ENCODE results near the gene ANKRD9.

Gene ANKRD9

DNA sequence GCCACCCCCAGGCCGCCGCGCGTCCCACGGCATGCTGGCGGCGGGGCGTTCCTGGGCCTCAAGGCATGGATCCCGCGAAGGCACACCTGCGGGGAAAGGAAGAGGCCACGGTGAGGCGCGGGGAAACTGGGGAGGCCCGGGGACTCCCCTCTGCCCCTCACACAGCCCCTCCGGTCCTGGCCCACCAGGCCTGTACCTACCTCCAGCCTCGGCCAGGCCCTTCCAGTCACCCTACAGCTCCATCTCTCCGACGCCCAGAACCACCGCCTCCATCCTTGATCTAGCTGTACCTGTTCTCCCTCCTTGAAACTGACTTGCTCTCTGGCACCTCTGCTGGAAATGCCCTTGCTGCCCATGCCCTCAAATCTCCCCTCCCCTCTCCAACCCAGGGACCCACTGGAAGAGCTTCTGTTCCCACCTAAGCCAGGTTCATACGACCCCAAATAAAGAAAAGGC is 1.7 kb downstream of the ANKRD9 start:
- DNase-seq = no peak
- peaks cover 6% of the 10 kb centered on the region for H3K36me3 ChIP-seq
- TF ChIP-seq, protein P1, sequence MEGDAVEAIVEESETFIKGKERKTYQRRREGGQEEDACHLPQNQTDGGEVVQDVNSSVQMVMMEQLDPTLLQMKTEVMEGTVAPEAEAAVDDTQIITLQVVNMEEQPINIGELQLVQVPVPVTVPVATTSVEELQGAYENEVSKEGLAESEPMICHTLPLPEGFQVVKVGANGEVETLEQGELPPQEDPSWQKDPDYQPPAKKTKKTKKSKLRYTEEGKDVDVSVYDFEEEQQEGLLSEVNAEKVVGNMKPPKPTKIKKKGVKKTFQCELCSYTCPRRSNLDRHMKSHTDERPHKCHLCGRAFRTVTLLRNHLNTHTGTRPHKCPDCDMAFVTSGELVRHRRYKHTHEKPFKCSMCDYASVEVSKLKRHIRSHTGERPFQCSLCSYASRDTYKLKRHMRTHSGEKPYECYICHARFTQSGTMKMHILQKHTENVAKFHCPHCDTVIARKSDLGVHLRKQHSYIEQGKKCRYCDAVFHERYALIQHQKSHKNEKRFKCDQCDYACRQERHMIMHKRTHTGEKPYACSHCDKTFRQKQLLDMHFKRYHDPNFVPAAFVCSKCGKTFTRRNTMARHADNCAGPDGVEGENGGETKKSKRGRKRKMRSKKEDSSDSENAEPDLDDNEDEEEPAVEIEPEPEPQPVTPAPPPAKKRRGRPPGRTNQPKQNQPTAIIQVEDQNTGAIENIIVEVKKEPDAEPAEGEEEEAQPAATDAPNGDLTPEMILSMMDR (IDR thresholded peaks at IDR 0.05; ENCODE audit: low read depth, low read length) = no peak
- H3K4me3 ChIP-seq (ENCODE audit: low read depth, low read length) = no peak overlapping the region
- no peaks in the 10 kb centered on the region for H3K9me3 ChIP-seq (ENCODE audit: severe bottlenecking)
- no peaks in the 10 kb centered on the region for H3K27me3 ChIP-seq (ENCODE audit: insufficient read depth, low read depth, severe bottlenecking)
- H3K27ac ChIP-seq = no peak overlapping the region

DNA sequence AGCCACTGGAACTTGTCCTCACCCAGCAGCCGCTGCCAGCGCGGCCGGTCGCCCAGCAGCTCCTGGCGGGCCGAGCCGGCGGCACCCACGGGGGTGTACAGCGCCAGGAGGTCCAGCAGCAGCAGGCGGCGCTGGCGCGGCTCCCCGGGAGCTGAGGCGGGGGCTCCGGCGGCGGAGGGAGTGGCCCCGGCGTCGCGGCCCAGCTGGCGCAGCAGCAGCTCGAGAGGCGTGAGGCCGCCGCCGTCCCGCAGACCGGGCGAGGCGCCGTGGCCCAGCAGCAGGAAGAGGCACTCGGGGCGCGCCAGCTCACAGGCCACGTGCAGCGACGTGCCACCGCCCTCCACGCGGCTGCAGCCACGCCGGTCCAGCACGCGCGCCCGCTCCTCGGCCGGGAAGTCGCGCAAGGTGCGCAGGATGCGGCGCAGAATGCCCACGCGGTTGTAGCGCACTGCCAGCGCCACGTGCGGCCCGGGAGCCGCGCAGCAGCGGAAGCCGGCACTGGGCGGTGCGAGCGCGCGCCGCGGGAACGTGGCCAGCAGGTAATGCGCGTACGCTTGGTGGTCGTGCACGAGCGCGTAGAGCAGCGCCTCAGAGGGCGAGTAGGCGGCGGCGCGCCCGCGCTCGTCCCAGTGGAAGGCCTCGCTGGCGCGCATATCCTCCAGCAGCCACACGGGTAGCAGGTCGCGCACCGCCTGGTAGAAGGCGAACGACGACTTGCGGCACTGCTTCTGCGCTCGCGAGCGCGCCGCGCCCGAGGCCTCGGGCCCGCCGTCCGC is 2.3 kb downstream of the ANKRD9 start:
- no peak for DNase-seq
- no peak overlapping the region for H3K27ac ChIP-seq
- no peak overlapping the region for H3K4me3 ChIP-seq (ENCODE audit: low read depth, low read length)
- H3K9me3 ChIP-seq (ENCODE audit: severe bottlenecking) = no peaks in the 10 kb centered on the region
- TF ChIP-seq, protein P1 (IDR thresholded peaks at IDR 0.05; ENCODE audit: low read depth, low read length) = no peak
- H3K27me3 ChIP-seq (ENCODE audit: insufficient read depth, low read depth, severe bottlenecking) = no peaks in the 10 kb centered on the region
- H3K36me3 ChIP-seq = peaks cover 6% of the 10 kb centered on the region

DNA sequence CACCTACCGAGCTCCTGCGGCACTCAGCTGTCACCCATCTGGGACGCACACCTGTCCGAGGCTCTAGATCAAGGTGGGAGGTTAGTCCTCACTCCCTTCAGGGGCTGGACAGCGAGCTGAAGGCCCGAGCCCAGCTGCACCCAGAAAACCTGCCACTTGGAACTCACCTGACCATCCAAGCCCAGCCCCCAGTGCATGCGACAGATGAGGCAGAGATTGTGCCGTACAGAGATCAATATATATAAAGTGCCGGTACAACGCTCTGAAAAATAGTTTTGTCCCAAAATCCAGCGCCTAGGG is 3.0 kb downstream of the ANKRD9 start:
- no peak overlapping the region for H3K27ac ChIP-seq

DNA sequence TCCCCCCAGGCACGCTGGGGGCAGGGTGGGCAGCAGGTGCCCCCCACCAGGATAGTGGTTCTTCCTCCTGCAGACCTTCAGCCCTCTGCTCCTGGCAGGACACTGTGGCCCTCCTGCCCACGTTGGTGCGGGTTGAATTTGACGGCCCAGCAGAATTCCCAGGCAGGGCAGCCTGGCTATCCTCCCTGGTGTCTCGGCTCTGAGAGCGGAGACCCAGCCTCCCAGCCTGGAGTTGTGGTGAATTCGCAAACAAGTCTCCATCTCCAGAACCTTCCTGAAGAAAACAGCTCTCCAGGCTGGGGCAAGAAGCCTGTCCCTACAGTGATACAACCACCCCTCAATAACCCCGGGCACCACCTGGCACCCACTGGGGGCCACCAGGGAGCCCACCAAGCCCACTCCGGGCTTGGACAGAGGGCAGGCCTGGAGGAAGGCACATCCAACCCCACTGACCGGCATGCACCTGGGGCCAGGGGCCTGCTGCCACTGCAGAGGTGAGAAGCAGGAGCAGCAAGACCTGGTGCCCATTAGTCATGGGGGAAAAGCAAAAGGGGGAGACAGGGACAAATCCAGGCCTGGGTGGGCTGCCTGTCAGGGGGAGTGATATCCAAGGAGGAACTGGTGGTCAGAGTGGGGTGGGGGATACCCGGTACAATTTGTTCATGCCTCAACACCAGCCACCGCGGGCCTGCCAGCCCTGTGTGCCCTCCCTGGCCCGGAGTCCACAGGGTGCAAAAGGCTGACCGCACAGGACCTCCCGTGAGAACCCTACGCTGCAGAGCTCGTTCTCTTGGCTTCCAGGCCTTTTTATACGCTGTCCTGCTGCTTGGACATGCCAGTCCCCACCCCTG is 3.6 kb downstream of the ANKRD9 start:
- Histone ChIP-seq H3K9me3 (ENCODE audit: severe bottlenecking) (no peaks in the 10 kb centered on the region), H3K27ac (no peak overlapping the region), H3K27me3 (ENCODE audit: insufficient read depth, low read depth, severe bottlenecking) (no peaks in the 10 kb centered on the region), H3K36me3 (peaks cover 6% of the 10 kb centered on the region), H3K4me3 (ENCODE audit: low read depth, low read length) (no peak overlapping the region)
- DNase-seq = no peak
- TF ChIP-seq, protein P1 (IDR thresholded peaks at IDR 0.05; ENCODE audit: low read depth, low read length) = no peak

More for the DNA sequence above, 3.0 kb downstream of the ANKRD9 start:
- Histone ChIP-seq H3K9me3 (ENCODE audit: severe bottlenecking) (no peaks in the 10 kb centered on the region), H3K4me3 (ENCODE audit: low read depth, low read length) (no peak overlapping the region), H3K36me3 (peaks cover 6% of the 10 kb centered on the region), H3K27me3 (ENCODE audit: insufficient read depth, low read depth, severe bottlenecking) (no peaks in the 10 kb centered on the region)
- DNase-seq = no peak
- TF ChIP-seq, protein P1 (IDR thresholded peaks at IDR 0.05; ENCODE audit: low read depth, low read length) = no peak

DNA sequence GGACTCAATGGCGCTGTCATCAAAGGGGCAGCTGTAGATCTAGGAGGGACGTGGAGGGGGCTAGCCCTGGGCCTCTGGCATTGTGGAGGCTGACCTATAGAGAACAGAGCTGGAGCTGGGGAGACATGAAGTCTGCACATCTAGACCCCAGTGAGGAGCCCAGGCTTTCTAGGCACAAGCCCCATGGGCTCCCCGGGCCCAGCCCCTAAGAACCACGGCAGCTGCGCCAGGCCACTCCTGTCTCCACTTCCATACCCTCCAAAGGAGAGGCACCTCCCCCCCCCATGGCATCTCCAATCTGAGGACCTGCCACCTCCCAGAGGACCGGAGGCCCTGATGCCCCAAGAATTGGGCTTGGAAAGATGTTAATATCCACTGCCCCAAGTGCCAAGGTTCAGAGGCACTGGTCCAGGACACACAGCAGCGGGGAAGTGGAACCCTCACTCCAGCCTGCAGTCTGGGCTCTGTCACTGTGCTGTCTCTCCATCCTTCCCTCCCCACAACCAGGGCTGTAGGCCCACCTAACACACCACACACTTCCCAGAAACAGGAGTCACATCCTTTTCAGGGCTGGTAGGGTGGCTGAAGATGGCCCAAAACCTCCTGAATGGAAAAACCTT is 4.5 kb downstream of the ANKRD9 start:
- TF ChIP-seq, protein P1 (IDR thresholded peaks at IDR 0.05; ENCODE audit: low read depth, low read length) = no peak
- Histone ChIP-seq H3K27ac (no peak overlapping the region), H3K9me3 (ENCODE audit: severe bottlenecking) (no peaks in the 10 kb centered on the region), H3K36me3 (peaks cover 6% of the 10 kb centered on the region), H3K4me3 (ENCODE audit: low read depth, low read length) (no peak overlapping the region), H3K27me3 (ENCODE audit: insufficient read depth, low read depth, severe bottlenecking) (no peaks in the 10 kb centered on the region)
- no peak for DNase-seq

Data from WERI-Rb-1 (cell line).